Measurements from ENCODE around the gene ILRUN. TPM values are rescaled to one million over a fixed set of nuclear protein-coding genes. Genes with fewer than 3 reads are reported as not detected.

Gene ILRUN
- total RNA-seq, 1 experiment from 2014 or later, result 64.6 TPM

DNA sequence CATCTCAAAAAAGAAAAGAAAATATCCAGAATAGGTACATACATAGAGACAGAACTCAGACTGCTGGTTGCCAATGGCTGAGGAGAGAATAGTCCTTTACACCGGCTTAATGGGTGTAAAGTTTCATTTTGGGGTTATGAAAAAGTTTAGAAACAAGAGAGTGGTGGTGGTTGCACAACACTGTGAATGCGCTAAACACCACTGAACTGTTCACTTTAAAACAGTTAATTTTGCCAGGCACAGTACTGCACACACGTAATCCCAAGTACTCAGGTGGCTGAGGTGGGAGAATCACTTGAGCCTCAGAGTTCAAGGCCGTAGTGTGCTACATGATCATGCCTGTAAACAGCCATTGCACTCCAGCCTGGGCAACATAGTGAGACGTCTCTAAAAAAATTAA is 7.6 kb downstream of the ILRUN start:
- Histone ChIP-seq H3K4me2 (ENCODE audit: insufficient read depth, insufficient read length, low read length) (no peak overlapping the region), H3K27me3 (ENCODE audit: insufficient read depth, low read length) (no peaks in the 10 kb centered on the region), H3K18ac (ENCODE audit: insufficient read length, low read depth, low read length) (no peak overlapping the region), H2BK20ac (ENCODE audit: low read depth, low read length, poor library complexity, severe bottlenecking) (no peak overlapping the region), H3K14ac (ENCODE audit: insufficient read depth, low read length) (no peak overlapping the region), H2BK15ac (ENCODE audit: low read depth, low read length) (no peak overlapping the region), H3K23ac (ENCODE audit: insufficient read length, low read depth, low read length) (no peak overlapping the region), H2BK5ac (ENCODE audit: insufficient read length, low read length) (no peak overlapping the region), H3K4me1 (ENCODE audit: insufficient read depth, low read length) (no peaks in the 10 kb centered on the region), H3K9ac (ENCODE audit: extremely low read depth, insufficient read length, low read length) (no peak overlapping the region), H3K27ac (ENCODE audit: insufficient read length, low read depth, low read length) (no peak overlapping the region), H3T11ph (ENCODE audit: low read length) (no peak overlapping the region), H2BK120ac (ENCODE audit: low read depth, low read length, poor library complexity, severe bottlenecking) (no peak overlapping the region), H4K91ac (ENCODE audit: insufficient read length, low read depth, low read length) (no peak overlapping the region), H2AFZ (ENCODE audit: low read length) (no peak overlapping the region), H3K79me2 (ENCODE audit: insufficient read depth, low read length) (peaks cover 6% of the 10 kb centered on the region; the same call in 1 of the 2 replicates), H3K4ac (ENCODE audit: low read depth, low read length) (no peak overlapping the region), H4K8ac (replicated peaks; ENCODE audit: insufficient read length, low read depth, low read length) (no peak overlapping the region), H2BK12ac (ENCODE audit: insufficient read length, low read depth, low read length) (no peak overlapping the region), H3K23me2 (ENCODE audit: insufficient read length, low read depth, low read length, poor library complexity, severe bottlenecking) (no peaks in the 10 kb centered on the region), H3K79me1 (ENCODE audit: insufficient read depth, low read depth, low read length, poor library complexity, severe bottlenecking) (no peaks in the 10 kb centered on the region), H3K56ac (ENCODE audit: insufficient read length, low read depth, low read length) (no peak overlapping the region), H3K9me3 (ENCODE audit: control insufficient read depth, low read depth, low read length) (no peaks in the 10 kb centered on the region), H4K5ac (ENCODE audit: insufficient read length, low read depth, low read length) (no peak overlapping the region), H4K20me1 (ENCODE audit: control insufficient read depth, insufficient read depth, insufficient read length) (no peaks in the 10 kb centered on the region), H2AK5ac (ENCODE audit: insufficient read length, low read length) (no peak overlapping the region)
- H3K4me3 Mint-ChIP-seq, result no peak overlapping the region
- no peak overlapping the region; a peak in 1 of 7 replicates for H3K27ac Mint-ChIP-seq
- peaks cover 5 to 11% (median 11%) of the 10 kb centered on the region in 3 experiments for H3K36me3 Mint-ChIP-seq (ENCODE audit: insufficient read depth in 1 of 3, low read depth in 3 of 3)
- H3K4me1 Mint-ChIP-seq, result peaks cover 0 to 3% of the 10 kb centered on the region in 2 experiments; a peak in 3 of 4 replicates
- DNase-seq, result no peak
- TF ChIP-seq, protein P1, sequence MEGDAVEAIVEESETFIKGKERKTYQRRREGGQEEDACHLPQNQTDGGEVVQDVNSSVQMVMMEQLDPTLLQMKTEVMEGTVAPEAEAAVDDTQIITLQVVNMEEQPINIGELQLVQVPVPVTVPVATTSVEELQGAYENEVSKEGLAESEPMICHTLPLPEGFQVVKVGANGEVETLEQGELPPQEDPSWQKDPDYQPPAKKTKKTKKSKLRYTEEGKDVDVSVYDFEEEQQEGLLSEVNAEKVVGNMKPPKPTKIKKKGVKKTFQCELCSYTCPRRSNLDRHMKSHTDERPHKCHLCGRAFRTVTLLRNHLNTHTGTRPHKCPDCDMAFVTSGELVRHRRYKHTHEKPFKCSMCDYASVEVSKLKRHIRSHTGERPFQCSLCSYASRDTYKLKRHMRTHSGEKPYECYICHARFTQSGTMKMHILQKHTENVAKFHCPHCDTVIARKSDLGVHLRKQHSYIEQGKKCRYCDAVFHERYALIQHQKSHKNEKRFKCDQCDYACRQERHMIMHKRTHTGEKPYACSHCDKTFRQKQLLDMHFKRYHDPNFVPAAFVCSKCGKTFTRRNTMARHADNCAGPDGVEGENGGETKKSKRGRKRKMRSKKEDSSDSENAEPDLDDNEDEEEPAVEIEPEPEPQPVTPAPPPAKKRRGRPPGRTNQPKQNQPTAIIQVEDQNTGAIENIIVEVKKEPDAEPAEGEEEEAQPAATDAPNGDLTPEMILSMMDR (conservative IDR thresholded peaks at IDR 0.05), result no peak
- no peaks in the 10 kb centered on the region for H3K27me3 Mint-ChIP-seq (ENCODE audit: low read depth)
- WGBS (ENCODE audit: extremely low coverage, insufficient read length, low lambda C conversion rate), result no CpG with 5 or more reads among the region's 5 CpGs
- H3K9me3 Mint-ChIP-seq, result no peaks in the 10 kb centered on the region; a peak in 2 of 5 replicates
